Lower leg skin (tissue), 4 donors: ENCODE results near the gene ART3. TPM values are rescaled to one million over a fixed set of nuclear protein-coding genes. Genes with fewer than 3 reads are reported as not detected.
A peak's percentile ranks its signal among the peaks of the same experiment; 100 is the strongest.

Source experiments
- DNase-seq, 2 donors: peaks; one replicate each; pipeline ENCODE4 v3.0.0-alpha.2; 2019; ENCODE audit warnings: low spot score in 2 of 2
- H3K4me3 ChIP-seq: fragments of 200-600 bp; sonication (generic); 2 replicates; pipeline ENCODE4 v1.5.1; 2017; ENCODE audit warnings: mild to moderate bottlenecking, low read depth; ENCODE audit not compliant: poor library complexity, severe bottlenecking
- POLR2A ChIP-seq, 2 donors: fragments of 450-650 bp; IDR thresholded peaks; one replicate each; pipeline ENCODE4 v1.6.1; 2016 to 2017; ENCODE audit warnings: antibody characterized with exemption in 2 of 2, mild to moderate bottlenecking in 1 of 2, moderate library complexity in 1 of 2
- WGBS, 2 donors: methylation state at CpG; one replicate each; pipeline ENCODE4 v1.1.5; 2018; 5-methylcytosine and 5-hydroxymethylcytosine counted together
- intact Hi-C: fragments of 100-400 bp; cut with DNase I; formaldehyde crosslinking; loops from one replicate; pipeline ENCODE4 v1.15.0; 2023; ENCODE audit warnings: low total_unique reads
- total RNA-seq, 4 donors: library from RNA; depleted of rRNA; stranded (reverse); fragments of >200 nt; gene quantifications; one replicate each; pipeline ENCODE4 v1.1.0, GENCODE V29; 2016
- TF ChIP-seq, protein P1 (sequence below), 3 donors: fragments of 450-650 bp; IDR thresholded peaks; one replicate each; pipeline ENCODE4 v1.5.1; 2016; ENCODE audit warnings: antibody characterized with exemption in 3 of 3, mild to moderate bottlenecking in 3 of 3, moderate library complexity in 2 of 3

Gene ART3
- total RNA-seq, 4 donors from 2014 or later: 0.34 to 1.3 (median 0.81) TPM; not detected in 1

DNA sequence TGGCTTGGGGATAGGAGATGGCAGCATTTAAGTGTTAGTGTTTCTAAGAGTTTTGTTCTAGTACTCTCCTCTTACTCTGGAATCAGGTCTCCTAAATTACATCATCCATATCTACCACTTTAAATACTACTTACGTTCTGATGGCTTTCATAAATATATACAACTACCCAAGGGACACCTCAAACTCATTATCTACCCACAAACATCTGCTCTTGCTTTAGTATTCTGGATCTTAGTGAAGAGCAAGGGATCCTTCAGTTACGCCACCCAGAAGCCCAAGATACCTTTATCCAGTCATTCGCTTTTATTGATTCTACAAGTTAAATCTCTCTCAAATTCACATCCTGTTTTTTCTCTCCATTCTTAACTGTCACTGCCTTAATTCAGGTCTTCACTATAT lies 66.7 kb downstream of the ART3 start:
- no peak overlapping the region for H3K4me3 ChIP-seq
- no peak for DNase-seq
- intact Hi-C loops: no loop called here
- TF ChIP-seq POLR2A (IDR thresholded peaks at IDR 0.05): no peak
- TF ChIP-seq, protein P1, sequence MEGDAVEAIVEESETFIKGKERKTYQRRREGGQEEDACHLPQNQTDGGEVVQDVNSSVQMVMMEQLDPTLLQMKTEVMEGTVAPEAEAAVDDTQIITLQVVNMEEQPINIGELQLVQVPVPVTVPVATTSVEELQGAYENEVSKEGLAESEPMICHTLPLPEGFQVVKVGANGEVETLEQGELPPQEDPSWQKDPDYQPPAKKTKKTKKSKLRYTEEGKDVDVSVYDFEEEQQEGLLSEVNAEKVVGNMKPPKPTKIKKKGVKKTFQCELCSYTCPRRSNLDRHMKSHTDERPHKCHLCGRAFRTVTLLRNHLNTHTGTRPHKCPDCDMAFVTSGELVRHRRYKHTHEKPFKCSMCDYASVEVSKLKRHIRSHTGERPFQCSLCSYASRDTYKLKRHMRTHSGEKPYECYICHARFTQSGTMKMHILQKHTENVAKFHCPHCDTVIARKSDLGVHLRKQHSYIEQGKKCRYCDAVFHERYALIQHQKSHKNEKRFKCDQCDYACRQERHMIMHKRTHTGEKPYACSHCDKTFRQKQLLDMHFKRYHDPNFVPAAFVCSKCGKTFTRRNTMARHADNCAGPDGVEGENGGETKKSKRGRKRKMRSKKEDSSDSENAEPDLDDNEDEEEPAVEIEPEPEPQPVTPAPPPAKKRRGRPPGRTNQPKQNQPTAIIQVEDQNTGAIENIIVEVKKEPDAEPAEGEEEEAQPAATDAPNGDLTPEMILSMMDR (IDR thresholded peaks at IDR 0.05): no peak
- 93 to 96% methylated on average over 3 of the region's 3 CpGs for WGBS, 2 donors

DNA sequence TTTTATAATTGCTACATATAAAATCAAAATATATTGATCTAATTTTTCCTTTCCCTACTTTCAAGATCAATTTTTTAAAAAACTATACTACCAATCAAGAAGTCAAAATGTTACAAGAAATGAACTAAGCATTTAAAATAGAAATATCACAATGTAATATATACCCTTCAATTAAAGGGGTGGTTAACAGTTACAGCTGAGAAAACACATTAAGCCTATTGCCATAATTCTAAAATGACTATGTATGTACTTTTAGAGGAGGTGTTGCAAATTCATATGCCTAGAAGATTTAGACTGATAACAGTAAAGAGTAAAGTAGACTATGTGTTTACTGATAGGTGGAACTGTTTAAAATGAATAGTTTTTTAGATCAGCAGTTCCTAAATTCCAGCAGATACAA lies 70.0 kb downstream of the ART3 start:
- H3K4me3 ChIP-seq: no peak overlapping the region
- intact Hi-C loops: no loop called here
- no peak for DNase-seq
- TF ChIP-seq POLR2A (IDR thresholded peaks at IDR 0.05): no peak
- TF ChIP-seq, protein P1 (IDR thresholded peaks at IDR 0.05): no peak

DNA sequence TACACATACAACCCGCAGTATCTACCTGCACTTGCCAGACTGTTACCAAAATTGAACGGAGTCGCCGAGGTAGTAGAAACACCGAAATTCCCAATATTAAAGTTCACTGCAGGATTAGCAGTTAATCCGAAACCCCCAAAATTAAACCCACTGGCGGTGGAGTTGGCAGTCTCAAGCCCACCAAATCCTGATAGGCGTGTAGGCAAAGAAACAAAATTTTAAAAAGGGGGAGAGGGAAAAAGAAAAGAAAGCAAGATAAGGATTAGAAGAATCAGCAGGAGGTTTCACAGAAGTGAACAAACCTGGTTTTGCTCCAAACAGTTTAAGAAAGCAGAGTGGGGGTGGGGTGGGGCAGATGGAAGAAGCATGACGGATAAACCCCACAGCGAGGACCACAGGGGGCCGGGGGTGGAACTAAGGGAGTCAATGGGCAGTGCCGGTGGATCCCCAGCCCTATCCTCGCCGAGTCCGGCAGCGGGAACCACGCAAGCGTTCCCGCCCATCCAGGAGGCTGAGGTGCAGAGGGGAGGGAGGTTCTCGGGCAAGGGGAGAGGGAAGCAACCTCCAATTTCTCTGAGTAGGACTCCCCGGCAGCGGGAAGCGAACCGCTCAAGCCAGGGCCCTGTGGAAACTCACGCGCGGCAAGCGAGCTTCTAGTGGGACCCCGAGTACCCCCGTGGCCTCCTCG lies 73.1 kb downstream of the ART3 start:
- peak; percentile 19 to 86 for DNase-seq
- 1 to 2% methylated on average over 20 to 23 of the region's 31 CpGs for WGBS, 2 donors

DNA sequence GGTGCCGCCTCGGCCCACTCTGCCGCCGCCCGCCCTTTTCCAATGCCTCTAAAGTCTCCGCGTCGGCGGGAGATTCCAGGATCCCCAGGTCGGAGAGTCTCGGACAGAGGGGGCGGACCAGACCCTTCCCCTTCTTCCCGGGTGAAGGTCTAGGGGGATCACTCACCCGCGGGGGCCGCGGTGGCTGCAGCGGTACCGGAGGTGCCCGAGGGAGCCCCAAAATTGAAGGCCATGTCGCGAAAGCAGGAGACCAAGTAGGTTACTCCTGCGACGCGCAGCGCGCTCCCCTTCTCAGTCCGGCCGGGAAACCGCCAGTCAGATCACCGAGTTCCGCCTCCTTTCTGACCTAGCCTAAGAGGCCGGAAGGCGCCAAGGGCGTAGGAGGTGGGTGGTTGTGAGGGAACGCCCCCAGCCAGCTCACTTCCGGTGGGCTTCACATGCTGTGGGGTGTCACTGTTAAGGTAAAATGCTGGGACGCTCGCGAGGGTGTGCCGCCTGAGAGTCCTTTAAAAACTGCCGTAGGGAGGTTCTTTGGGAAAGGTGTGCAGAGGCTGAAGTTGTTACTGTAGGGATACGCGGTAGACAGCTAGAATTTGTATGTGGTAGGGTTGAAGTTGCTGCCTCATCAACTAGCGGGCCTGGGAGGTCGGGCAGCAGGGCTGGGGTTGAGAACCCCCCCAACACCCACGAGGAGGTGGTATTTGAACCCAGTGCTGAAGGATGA lies 73.8 kb downstream of the ART3 start, which contains the start of gene NUP54:
NUP54 (minus strand) TSS at position 256 of the 724 bp plus-strand sequence; CDS start at position 233, 23 bp downstream.
- WGBS, 2 donors: 0% methylated on average over 27 to 38 of the region's 47 CpGs
- peak; percentile 92 to 98 for DNase-seq
- intact Hi-C loops: no loop called here
- TF ChIP-seq, protein P1 (IDR thresholded peaks at IDR 0.05): no peak
- peak in 1 of 2 donors; percentile 23 for TF ChIP-seq POLR2A (IDR thresholded peaks at IDR 0.05)
- H3K4me3 ChIP-seq: peak within 1 kb of the TSS; percentile 96

More for the DNA sequence above, 73.1 kb downstream of the ART3 start:
- intact Hi-C loops: no loop called here
- TF ChIP-seq, protein P1 (IDR thresholded peaks at IDR 0.05): no peak
- TF ChIP-seq POLR2A (IDR thresholded peaks at IDR 0.05): no peak
- H3K4me3 ChIP-seq: peak overlapping the region; percentile 96

DNA sequence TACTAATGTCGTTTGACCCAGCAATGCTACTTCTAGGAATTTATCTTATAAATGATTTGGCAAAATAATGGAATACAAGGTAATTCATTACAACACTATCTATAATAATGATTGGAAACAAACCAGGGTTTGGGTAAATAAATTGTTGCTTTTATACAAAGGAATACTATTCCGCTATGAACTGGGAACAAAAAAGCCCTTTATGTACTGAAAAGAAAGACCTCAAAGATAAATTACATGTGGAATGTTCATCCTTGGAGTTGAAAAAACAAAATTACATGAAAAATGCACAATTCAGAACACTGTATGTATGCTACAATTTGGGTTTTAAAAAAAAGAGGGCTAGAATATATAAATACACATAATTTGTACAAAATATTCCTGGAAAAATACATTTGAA lies 78.8 kb downstream of the ART3 start:
- no peak overlapping the region for H3K4me3 ChIP-seq
- no peak for TF ChIP-seq POLR2A (IDR thresholded peaks at IDR 0.05)
- TF ChIP-seq, protein P1 (IDR thresholded peaks at IDR 0.05): no peak
- 84 to 88% methylated on average over 2 of the region's 2 CpGs for WGBS, 2 donors
- intact Hi-C loops: no loop called here
- no peak for DNase-seq
